Measurements from ENCODE around the gene SLC44A2. TPM values are rescaled to one million over a fixed set of nuclear protein-coding genes. Genes with fewer than 3 reads are reported as not detected.

SLC44A2 gene
- polyA plus RNA-seq, 1 donor (not counting 4 experiments of a cell fraction or from before 2014, with no cell fraction given), result 94.7 TPM

DNA sequence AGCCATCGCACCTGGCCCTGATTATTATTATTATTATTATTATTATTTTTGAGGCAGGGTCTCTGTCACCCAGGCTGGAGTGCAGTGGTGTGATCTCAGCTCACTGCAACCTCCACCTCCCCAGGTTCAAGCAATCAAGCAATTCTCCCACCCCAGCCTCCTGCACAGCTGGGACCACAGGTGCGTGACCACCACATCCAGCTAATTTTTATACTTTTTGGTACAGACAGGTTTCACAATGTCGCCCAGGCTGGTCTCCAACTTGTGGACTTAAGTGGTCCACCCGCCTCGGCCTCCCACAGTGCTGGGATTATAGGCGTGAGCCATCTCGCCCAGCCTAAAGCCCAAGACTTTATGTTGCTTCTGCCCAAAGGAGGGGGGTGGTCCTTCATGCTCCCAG, 32.2 kb upstream of the SLC44A2 start:
- dilution Hi-C loops (cut with MboI; ENCODE audit: extremely low pct_ligation_motif_present, low sequenced_read_pairs), result no loop called here
- no peaks in the 10 kb centered on the region for H3K9me3 ChIP-seq (ENCODE audit: control insufficient read depth, low read depth, low read length)
- H3K27ac ChIP-seq (ENCODE audit: control insufficient read depth, insufficient read depth, low read length), result no peak overlapping the region

DNA sequence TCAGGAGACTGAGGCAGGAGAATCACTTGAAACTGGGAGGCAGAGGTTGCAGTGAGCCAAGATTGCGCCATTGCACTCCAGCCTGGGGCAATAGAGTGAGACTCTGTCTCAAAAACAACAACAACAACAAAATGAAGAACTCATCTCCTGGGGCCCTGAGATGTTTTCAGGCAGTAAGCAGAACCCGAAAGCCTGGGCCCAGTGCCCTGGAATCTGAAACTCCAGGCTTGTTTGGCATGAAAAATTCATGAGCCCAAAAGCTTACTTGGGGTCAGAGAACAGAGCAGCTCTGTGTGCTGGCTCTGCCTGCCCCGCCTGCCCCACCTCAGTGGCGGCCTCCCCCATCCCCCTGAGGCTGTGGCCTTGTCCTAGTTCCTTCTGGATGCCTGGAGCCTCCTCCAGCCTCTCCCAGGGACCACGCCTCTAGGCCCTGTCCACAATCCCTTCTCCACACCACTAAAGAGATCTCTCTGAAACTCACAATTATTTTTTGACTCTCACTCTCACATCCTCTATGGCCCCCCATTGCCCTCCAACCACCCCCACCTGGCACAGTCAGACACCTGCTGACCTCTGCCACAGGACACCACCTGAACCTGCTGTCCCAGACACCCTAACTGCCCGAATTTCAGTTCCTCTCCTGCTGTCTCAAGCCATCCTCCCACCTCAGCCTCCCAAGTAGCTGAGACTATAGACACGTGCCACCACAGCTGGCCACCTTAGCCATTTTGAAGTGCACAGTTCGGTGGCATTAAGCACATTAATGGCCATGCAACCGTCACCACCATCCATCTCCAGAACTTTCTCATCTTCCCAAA, 31.3 kb upstream of the SLC44A2 start:
- Histone ChIP-seq H3K4me1 (ENCODE audit: control insufficient read depth, extremely low read depth, insufficient read depth, low read length) (no peaks in the 10 kb centered on the region), H3K27me3 (ENCODE audit: control insufficient read depth, extremely low read depth, insufficient read depth, low read length) (no peaks in the 10 kb centered on the region), H3K79me2 (ENCODE audit: control insufficient read depth, insufficient read depth, low read length) (no peaks in the 10 kb centered on the region), H2AFZ (ENCODE audit: control insufficient read depth, low read length) (no peak overlapping the region), H4K20me1 (ENCODE audit: control insufficient read depth, extremely low read depth, insufficient read depth, low read length) (no peaks in the 10 kb centered on the region), H3K9me1 (ENCODE audit: control insufficient read depth, extremely low read depth, insufficient read depth, low read length) (no peaks in the 10 kb centered on the region), H3K4me3 (ENCODE audit: control insufficient read depth in 2 of 3, extremely low read depth in 1 of 3, insufficient read depth in 2 of 3, low read depth in 1 of 3, low read length in 3 of 3) (no peak overlapping the region), H3K9ac (ENCODE audit: control insufficient read depth, extremely low read depth, insufficient read depth, low read length) (no peak overlapping the region), H3K36me3 (ENCODE audit: control insufficient read depth in 2 of 2, extremely low read depth in 1 of 2, insufficient read depth in 2 of 2, low read length in 2 of 2) (no peaks in the 10 kb centered on the region), H3K4me2 (ENCODE audit: control insufficient read depth, extremely low read depth, insufficient read depth, low read depth, low read length) (no peak overlapping the region), H3K9me3 (ENCODE audit: control insufficient read depth, low read depth, low read length) (no peaks in the 10 kb centered on the region), H3K27ac (ENCODE audit: control insufficient read depth, insufficient read depth, low read length) (no peak overlapping the region)
- no peak for DNase-seq (ENCODE audit: low read depth, low spot score)
- FAIRE-seq, result no peak
- TF ChIP-seq, protein P1, sequence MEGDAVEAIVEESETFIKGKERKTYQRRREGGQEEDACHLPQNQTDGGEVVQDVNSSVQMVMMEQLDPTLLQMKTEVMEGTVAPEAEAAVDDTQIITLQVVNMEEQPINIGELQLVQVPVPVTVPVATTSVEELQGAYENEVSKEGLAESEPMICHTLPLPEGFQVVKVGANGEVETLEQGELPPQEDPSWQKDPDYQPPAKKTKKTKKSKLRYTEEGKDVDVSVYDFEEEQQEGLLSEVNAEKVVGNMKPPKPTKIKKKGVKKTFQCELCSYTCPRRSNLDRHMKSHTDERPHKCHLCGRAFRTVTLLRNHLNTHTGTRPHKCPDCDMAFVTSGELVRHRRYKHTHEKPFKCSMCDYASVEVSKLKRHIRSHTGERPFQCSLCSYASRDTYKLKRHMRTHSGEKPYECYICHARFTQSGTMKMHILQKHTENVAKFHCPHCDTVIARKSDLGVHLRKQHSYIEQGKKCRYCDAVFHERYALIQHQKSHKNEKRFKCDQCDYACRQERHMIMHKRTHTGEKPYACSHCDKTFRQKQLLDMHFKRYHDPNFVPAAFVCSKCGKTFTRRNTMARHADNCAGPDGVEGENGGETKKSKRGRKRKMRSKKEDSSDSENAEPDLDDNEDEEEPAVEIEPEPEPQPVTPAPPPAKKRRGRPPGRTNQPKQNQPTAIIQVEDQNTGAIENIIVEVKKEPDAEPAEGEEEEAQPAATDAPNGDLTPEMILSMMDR (optimal IDR thresholded peaks at IDR 0.05 in 1 of 3, IDR thresholded peaks at IDR 0.05 in 1 of 3, conservative IDR thresholded peaks at IDR 0.05 in 1 of 3; ENCODE audit: extremely low read depth in 1 of 3, insufficient read depth in 2 of 3, low read length in 3 of 3), result no peak
- TF ChIP-seq EZH2 (IDR thresholded peaks at IDR 0.05; ENCODE audit: low read length), result no peak
- dilution Hi-C loops (cut with MboI; ENCODE audit: extremely low pct_ligation_motif_present, low sequenced_read_pairs), result no loop called here

More for the DNA sequence above, 32.2 kb upstream of the SLC44A2 start:
- Histone ChIP-seq H3K36me3 (ENCODE audit: control insufficient read depth in 2 of 2, extremely low read depth in 1 of 2, insufficient read depth in 2 of 2, low read length in 2 of 2) (no peaks in the 10 kb centered on the region), H2AFZ (ENCODE audit: control insufficient read depth, low read length) (no peak overlapping the region), H3K4me3 (ENCODE audit: control insufficient read depth in 2 of 3, extremely low read depth in 1 of 3, insufficient read depth in 2 of 3, low read depth in 1 of 3, low read length in 3 of 3) (no peak overlapping the region), H3K9ac (ENCODE audit: control insufficient read depth, extremely low read depth, insufficient read depth, low read length) (no peak overlapping the region), H4K20me1 (ENCODE audit: control insufficient read depth, extremely low read depth, insufficient read depth, low read length) (no peaks in the 10 kb centered on the region), H3K9me1 (ENCODE audit: control insufficient read depth, extremely low read depth, insufficient read depth, low read length) (no peaks in the 10 kb centered on the region), H3K4me1 (ENCODE audit: control insufficient read depth, extremely low read depth, insufficient read depth, low read length) (no peaks in the 10 kb centered on the region), H3K79me2 (ENCODE audit: control insufficient read depth, insufficient read depth, low read length) (no peaks in the 10 kb centered on the region), H3K27me3 (ENCODE audit: control insufficient read depth, extremely low read depth, insufficient read depth, low read length) (no peaks in the 10 kb centered on the region), H3K4me2 (ENCODE audit: control insufficient read depth, extremely low read depth, insufficient read depth, low read depth, low read length) (no peak overlapping the region)
- TF ChIP-seq, protein P1 (optimal IDR thresholded peaks at IDR 0.05 in 1 of 3, IDR thresholded peaks at IDR 0.05 in 1 of 3, conservative IDR thresholded peaks at IDR 0.05 in 1 of 3; ENCODE audit: extremely low read depth in 1 of 3, insufficient read depth in 2 of 3, low read length in 3 of 3), result no peak
- TF ChIP-seq EZH2 (IDR thresholded peaks at IDR 0.05; ENCODE audit: low read length), result no peak
- DNase-seq (ENCODE audit: low read depth, low spot score) (no peak), FAIRE-seq (no peak)
